ENCODE data around the gene ODF2.
A peak's percentile ranks its signal among the peaks of the same experiment; 100 is the strongest.
"Not testable (repeated sequence)": the region's sequence is repeated elsewhere in the genome, so short reads cannot be mapped to it uniquely, and the experiment has no call there.

ODF2 gene

GRCh38 chr9:128455849-128456612 is at the start of gene ODF2:
Gene ODF2, plus strand, starts transcription at chr9:128456006. Its CDS starts 86 bp downstream, at chr9:128456092.
- peak; percentile 68 to 97 (median 93) for DNase-seq

GRCh38 chr9:128406848-128407391 is 48.9 kb upstream of the ODF2 start:
- no peak for DNase-seq

GRCh38 chr9:128408963-128409431 is 46.8 kb upstream of the ODF2 start:
- peak in 11 of 14 donors; percentile 51 to 90 (median 78) for DNase-seq

GRCh38 chr9:128409450-128409849 is 46.4 kb upstream of the ODF2 start:
- peak in 1 of 14 donors; percentile 76 for DNase-seq

- peak in 6 of 14 donors; percentile 19 to 63 (median 58) for DNase-seq
Observed at GRCh38 chr9:128409978-128410377, 45.8 kb upstream of the ODF2 start.

GRCh38 chr9:128411364-128412119 is 44.3 kb upstream of the ODF2 start:
- peak in 5 of 14 donors; percentile 32 to 75 (median 65) for DNase-seq

- peak in 12 of 14 donors; percentile 33 to 89 (median 76) for DNase-seq
Observed at GRCh38 chr9:128412120-128412790, 43.6 kb upstream of the ODF2 start.

GRCh38 chr9:128413728-128414127 is 42.1 kb upstream of the ODF2 start:
- not testable (repeated sequence) for DNase-seq

- DNase-seq, result no peak
Observed at GRCh38 chr9:128414461-128414860, 41.3 kb upstream of the ODF2 start.

GRCh38 chr9:128415281-128415680 is 40.5 kb upstream of the ODF2 start:
- DNase-seq, result no peak

- DNase-seq, result no peak
Observed at GRCh38 chr9:128416014-128416413, 39.8 kb upstream of the ODF2 start.

- peak in 1 of 14 donors; percentile 40 for DNase-seq
Observed at GRCh38 chr9:128416432-128417019, 39.3 kb upstream of the ODF2 start.

- DNase-seq, result peak in 4 of 14 donors; percentile 19 to 45 (median 34)
Observed at GRCh38 chr9:128419061-128419925, 36.5 kb upstream of the ODF2 start.

GRCh38 chr9:128420060-128420650 is 35.7 kb upstream of the ODF2 start:
- peak in 11 of 14 donors; percentile 25 to 76 (median 60) for DNase-seq

GRCh38 chr9:128420651-128421481 is 34.9 kb upstream of the ODF2 start, which contains the start of gene CERCAM:
Gene CERCAM, plus strand, starts transcription at chr9:128420857. Its CDS starts 21 bp downstream, at chr9:128420878.
- DNase-seq, result peak in 9 of 14 donors; percentile 37 to 76 (median 60)

GRCh38 chr9:128421482-128421996 is 34.3 kb upstream of the ODF2 start:
- DNase-seq, result no peak

- DNase-seq, result not testable (repeated sequence)
Observed at GRCh38 chr9:128422022-128422782, 33.6 kb upstream of the ODF2 start.

- DNase-seq, result no peak
Observed at GRCh38 chr9:128422783-128423150, 33.0 kb upstream of the ODF2 start.
